ENCODE data around the gene SPHK2. TPM values are rescaled to one million over a fixed set of nuclear protein-coding genes. Genes with fewer than 3 reads are reported as not detected.

SPHK2 gene
- total and polyA plus RNA-seq, 2 of the 8 experiments (the other 6 are each of a cell fraction or from before 2014, with no cell fraction given) = 43.9 to 60.9 TPM

- TF ChIP-seq CHD7 (IDR thresholded peaks at IDR 0.05; ENCODE audit: insufficient replicate concordance, low read length) = no peak
- no peak for TF ChIP-seq TEAD4 (IDR thresholded peaks at IDR 0.05; ENCODE audit: low read depth, low read length)
- TF ChIP-seq CTCF (IDR thresholded peaks at IDR 0.05; ENCODE audit: control extremely low read depth in 1 of 3, insufficient read depth in 1 of 3, low read depth in 1 of 3, low read length in 3 of 3) = no peak
- TF ChIP-seq HDAC6 (IDR thresholded peaks at IDR 0.05; ENCODE audit: low read depth, low read length) = no peak
- no peak for TF ChIP-seq RBBP5 (IDR thresholded peaks at IDR 0.05; ENCODE audit: borderline replicate concordance, low read depth, low read length)
- TF ChIP-seq ASH2L (IDR thresholded peaks at IDR 0.05; ENCODE audit: low read length) = no peak
- no peak for TF ChIP-seq MAX (IDR thresholded peaks at IDR 0.05)
These were observed 18.5 kb upstream of the SPHK2 start (continued) for GRCh38 chr19:48600679-48601417.

Data from H1 (cell line).